Prostate gland (tissue), 2 donors: ENCODE results near the gene EML1. TPM values are rescaled to one million over a fixed set of nuclear protein-coding genes. Genes with fewer than 3 reads are reported as not detected.

ENCODE experiments used
- DNase-seq: peaks from one replicate; pipeline ENCODE4 v3.0.0-alpha.2; 2019; ENCODE audit warnings: low spot score
- H3K27ac ChIP-seq, 2 donors: fragments of 200-600 bp; sonication (generic); 2 replicates each; pipeline ENCODE4 v1.5.1; 2017 to 2019
- H3K27me3 ChIP-seq: fragments of 200-600 bp; sonication (generic); replicated peaks from 2 replicates; pipeline ENCODE4 v1.5.1; 2019; ENCODE audit not compliant: insufficient read depth
- H3K36me3 ChIP-seq, 2 donors: fragments of 200-600 bp; sonication (generic); 1 replicate in 1 of 2; 2 replicates in 1 of 2; pipeline versions ENCODE4 v1.5.1 to v1.8.1; 2017 to 2019
- H3K4me1 ChIP-seq: fragments of 200-600 bp; sonication (generic); replicated peaks from 2 replicates; pipeline ENCODE4 v1.5.1; 2019
- H3K4me3 ChIP-seq, 2 donors: fragments of 200-600 bp; sonication (generic); 2 replicates each; pipeline ENCODE4 v1.5.1; 2017 to 2019
- H3K9me3 ChIP-seq: fragments of 200-600 bp; sonication (generic); 2 replicates; pipeline ENCODE4 v1.5.1; 2017
- CTCF ChIP-seq, 4 experiments: fragments of 200-600 bp in 2 of 4; fragments of 450-650 bp in 2 of 4; sonication (generic) in 2 of 4; IDR thresholded peaks; 1 replicate in 3 of 4; 2 replicates in 1 of 4; pipeline ENCODE4 v1.5.1; 2016 to 2019; ENCODE audit warnings: antibody characterized with exemption in 4 of 4, mild to moderate bottlenecking in 2 of 4, moderate library complexity in 2 of 4
- POLR2A ChIP-seq: fragments of 450-650 bp; IDR thresholded peaks from one replicate; pipeline ENCODE4 v1.6.1; 2016; ENCODE audit warnings: antibody characterized with exemption, mild to moderate bottlenecking
- POLR2AphosphoS5 ChIP-seq: sonication (generic); formaldehyde crosslinking; IDR thresholded peaks from one replicate; pipeline ENCODE4 v1.6.1; 2017; ENCODE audit warnings: antibody characterized with exemption
- WGBS: methylation state at CpG from one replicate; pipeline ENCODE4 v1.1.5; 2018; 5-methylcytosine and 5-hydroxymethylcytosine counted together
- intact Hi-C: fragments of 100-400 bp; cut with DNase I; formaldehyde crosslinking; loops from one replicate; pipeline ENCODE4 v1.14.2; 2022
- total RNA-seq, 2 donors: library from RNA; depleted of rRNA; stranded (reverse); fragments of >200 nt; gene quantifications; one replicate each; pipeline ENCODE4 v1.1.0, GENCODE V29; 2016

The EML1 gene
- total RNA-seq, 2 donors from 2014 or later, result 7.0 to 31.8 TPM

GRCh38 chr14:99756796-99757195, 36.4 kb upstream of the EML1 start:
- Histone ChIP-seq H3K4me1 (no peaks in the 10 kb centered on the region), H3K4me3 (no peak overlapping the region), H3K27me3 (no peaks in the 10 kb centered on the region), H3K36me3 (no peaks in the 10 kb centered on the region), H3K27ac (no peak overlapping the region), H3K9me3 (no peaks in the 10 kb centered on the region)
- no peak for DNase-seq
- TF ChIP-seq POLR2AphosphoS5 (no peak), CTCF (IDR thresholded peaks at IDR 0.05) (no peak), POLR2A (no peak)
- intact Hi-C loops, result loop anchor here (5.0 kb wide), 1 partner anchor 36 kb away; the partner anchor contains the start of gene EML1
- WGBS, result 94% methylated on average over 21 of the region's 21 CpGs

DNA sequence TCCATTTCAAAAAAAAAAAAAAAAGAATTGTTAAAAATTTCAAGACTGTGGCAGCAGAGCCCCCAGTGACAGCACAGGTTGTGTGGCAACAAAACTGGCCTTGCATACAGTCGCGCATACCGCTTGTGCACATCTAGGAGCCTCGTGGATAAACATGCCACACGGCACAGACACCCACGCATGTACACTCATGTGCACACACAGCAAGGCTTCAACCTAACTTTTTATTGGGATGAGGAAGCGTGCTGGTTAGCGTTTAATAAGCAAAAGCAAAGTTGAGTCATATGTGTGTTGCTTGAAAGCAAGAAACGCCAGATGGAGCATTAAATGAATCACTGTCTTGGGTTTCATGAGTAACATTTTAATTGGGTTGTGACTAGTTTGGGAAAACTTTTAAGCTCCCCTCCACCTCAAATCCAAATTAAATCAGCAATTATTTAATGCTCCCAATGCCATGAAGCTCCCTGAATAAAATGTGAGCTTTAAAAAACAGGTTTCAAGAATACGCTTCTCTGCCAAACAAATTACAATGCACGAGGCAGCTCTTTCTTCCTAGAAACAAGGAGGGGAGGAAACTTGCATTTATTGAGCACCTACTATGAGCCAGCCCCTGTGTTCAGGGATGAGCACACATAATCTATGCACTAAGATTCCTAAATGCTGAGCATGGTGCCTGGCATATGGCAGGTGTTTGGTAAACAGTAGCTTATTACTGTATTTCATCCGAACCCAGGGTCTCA, 35.7 kb upstream of the EML1 start:
- 50% methylated on average over 12 of the region's 12 CpGs for WGBS
- DNase-seq, result no peak
- Histone ChIP-seq H3K27me3 (no peaks in the 10 kb centered on the region), H3K27ac (no peak overlapping the region), H3K36me3 (no peaks in the 10 kb centered on the region), H3K4me3 (no peak overlapping the region), H3K4me1 (no peaks in the 10 kb centered on the region), H3K9me3 (no peaks in the 10 kb centered on the region)
- intact Hi-C loops, result loop anchor here (5.0 kb wide), 1 partner anchor 35 kb away; the partner anchor contains the start of gene EML1
- TF ChIP-seq POLR2AphosphoS5 (peak; percentile 10), POLR2A (no peak), CTCF (IDR thresholded peaks at IDR 0.05) (no peak)

DNA sequence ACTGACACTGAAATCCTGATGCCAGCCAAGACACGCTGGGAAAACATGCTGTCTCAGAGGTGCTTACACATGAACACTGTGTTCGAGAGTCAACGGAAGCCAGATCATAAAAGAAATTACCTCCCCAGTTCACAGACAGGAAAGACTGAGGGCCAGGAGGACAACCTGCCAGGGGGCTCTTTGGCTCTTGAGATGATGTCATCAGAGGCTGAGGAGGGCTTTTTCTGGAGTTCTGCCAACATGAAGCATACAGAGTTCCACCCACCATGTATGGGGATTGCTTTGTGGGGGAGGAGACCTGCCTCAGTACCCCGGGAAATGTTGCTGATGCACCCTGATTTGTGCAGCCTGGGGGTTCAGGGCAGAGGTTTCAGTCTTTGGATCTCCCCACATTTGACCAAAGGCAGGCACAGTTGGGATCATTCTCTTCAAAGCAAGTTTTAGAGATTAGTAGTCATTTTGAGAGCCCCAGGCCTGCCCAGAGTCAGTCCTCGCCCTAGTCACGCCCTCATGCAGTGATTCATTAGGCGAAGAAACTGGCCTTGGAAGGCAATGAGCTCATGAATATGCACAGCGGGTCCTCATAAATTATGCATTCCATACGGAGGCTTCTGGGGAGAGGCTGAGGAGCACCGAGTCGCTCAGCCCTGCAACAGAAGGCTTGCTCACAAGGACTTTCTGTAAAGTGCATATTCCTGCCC, 34.9 kb upstream of the EML1 start:
- Histone ChIP-seq H3K36me3 (no peaks in the 10 kb centered on the region), H3K27ac (no peak overlapping the region), H3K4me3 (no peak overlapping the region), H3K9me3 (no peaks in the 10 kb centered on the region), H3K27me3 (no peaks in the 10 kb centered on the region), H3K4me1 (no peaks in the 10 kb centered on the region)
- TF ChIP-seq POLR2AphosphoS5 (no peak), POLR2A (no peak), CTCF (IDR thresholded peaks at IDR 0.05) (no peak)
- no peak for DNase-seq
- 76% methylated on average over 11 of the region's 11 CpGs for WGBS
- intact Hi-C loops, result loop anchor here (5.0 kb wide), 1 partner anchor 34 kb away; the partner anchor contains the start of gene EML1

DNA sequence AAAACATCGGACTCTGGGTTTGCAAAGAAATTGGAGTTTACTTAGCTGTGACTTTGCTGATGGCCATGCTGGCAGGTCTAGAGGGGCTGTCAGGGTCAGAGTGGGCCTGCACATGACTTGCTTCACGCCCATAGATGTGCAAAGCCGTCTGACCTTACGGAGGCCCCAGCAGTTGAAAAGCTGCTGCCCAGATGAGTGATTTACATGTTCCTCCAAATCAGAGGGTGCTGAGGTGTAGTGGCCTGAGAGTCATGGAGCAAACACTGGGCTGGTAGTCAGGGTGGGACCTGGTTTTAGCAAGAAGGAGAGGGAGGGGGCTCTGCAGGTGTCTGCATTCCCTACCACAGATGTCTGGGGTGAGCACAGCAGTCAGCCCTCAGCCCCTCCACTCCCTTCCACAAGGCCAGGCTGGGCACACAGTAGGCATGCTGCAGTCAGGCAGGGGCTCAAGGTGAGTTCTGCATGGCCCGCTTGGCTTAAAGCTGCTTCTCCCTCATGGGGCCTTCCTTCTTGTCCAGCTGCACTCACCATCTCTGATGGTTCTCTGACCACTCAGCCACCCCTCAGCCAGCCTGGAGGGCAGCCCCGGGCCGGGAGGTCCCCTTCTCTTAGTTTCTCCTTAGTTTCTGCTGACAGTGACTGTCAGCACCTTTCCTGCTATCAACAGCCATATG, 34.2 kb upstream of the EML1 start:
- intact Hi-C loops, result loop anchor here (5.0 kb wide), 1 partner anchor 33 kb away; the partner anchor contains the start of gene EML1
- Histone ChIP-seq H3K9me3 (no peaks in the 10 kb centered on the region), H3K4me1 (no peaks in the 10 kb centered on the region), H3K27me3 (no peaks in the 10 kb centered on the region), H3K36me3 (no peaks in the 10 kb centered on the region), H3K4me3 (no peak overlapping the region), H3K27ac (no peak overlapping the region)
- 92% methylated on average over 7 of the region's 7 CpGs for WGBS
- no peak for TF ChIP-seq POLR2A
- no peak for TF ChIP-seq POLR2AphosphoS5
- TF ChIP-seq CTCF (IDR thresholded peaks at IDR 0.05), result no peak
- no peak for DNase-seq
